Measurements from ENCODE around the gene PSPN.

DNA sequence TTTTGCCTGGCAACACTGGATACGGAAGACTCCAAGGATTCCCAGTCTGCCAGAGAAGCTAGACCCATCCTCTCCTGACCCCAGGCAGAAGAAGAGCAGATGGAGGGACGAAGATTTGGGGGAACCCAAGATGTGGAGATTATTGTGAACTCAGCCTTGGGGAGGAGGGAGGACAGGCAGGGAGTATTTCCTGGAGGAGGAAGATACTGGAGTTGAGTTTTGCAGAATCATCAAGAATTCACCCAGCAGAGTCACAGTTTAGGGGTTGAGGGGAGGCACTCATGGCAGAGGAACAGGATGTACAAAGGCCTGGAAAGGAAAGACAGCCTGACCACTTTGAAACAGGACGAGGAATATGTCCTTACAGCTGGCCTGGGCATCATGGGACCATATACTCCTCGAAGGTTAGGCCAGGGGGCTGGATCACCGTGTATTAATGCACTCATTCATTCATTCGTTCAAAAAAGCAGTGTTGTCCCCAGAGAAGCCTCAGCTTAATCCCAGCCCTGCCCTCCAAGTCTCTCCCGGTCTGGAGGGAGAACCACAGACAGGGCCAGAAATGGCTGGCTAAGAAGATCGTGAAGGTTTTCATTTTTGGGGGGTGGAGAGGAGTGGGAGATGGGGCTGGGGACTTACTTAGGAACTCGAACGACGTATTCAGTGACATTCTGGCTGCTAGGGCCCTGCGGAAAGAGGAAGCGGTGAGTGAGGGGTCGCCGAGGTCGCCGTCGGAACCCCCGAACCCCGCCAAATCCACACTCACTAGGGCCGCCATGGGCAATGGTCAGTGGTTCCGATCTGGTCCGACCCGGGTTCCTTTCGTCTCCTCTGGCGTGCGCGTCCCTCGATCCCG is 16.7 kb upstream of the PSPN start:
- no peak for TF ChIP-seq SMARCA5 (IDR thresholded peaks at IDR 0.05)
- TF ChIP-seq EZH2 (IDR thresholded peaks at IDR 0.05; ENCODE audit: borderline replicate concordance, low read depth, low read length) = no peak
- TF ChIP-seq ZNF384 (IDR thresholded peaks at IDR 0.05; ENCODE audit: low read depth, low read length) = no peak
